ENCODE results near the gene ZNF385D. TPM values are rescaled to one million over a fixed set of nuclear protein-coding genes. Genes with fewer than 3 reads are reported as not detected.

Gene ZNF385D
- total RNA-seq, 1 experiment from 2014 or later: 13.0 TPM

- Histone ChIP-seq H3K27ac (ENCODE audit: low read length) (no peak overlapping the region), H3K27me3 (ENCODE audit: control insufficient read depth, insufficient read depth, low read length) (no peaks in the 10 kb centered on the region), H3K9me3 (ENCODE audit: control insufficient read depth, insufficient read depth, low read depth, low read length) (no peaks in the 10 kb centered on the region), H3K4me1 (ENCODE audit: control insufficient read depth, insufficient read depth, low read length) (no peaks in the 10 kb centered on the region), H3K36me3 (ENCODE audit: control insufficient read depth, insufficient read depth, low read length) (no peaks in the 10 kb centered on the region), H3K4me3 (ENCODE audit: low read depth in 2 of 2, low read length in 2 of 2) (no peak overlapping the region)
- TF ChIP-seq SIN3A (IDR thresholded peaks at IDR 0.05; ENCODE audit: borderline replicate concordance, insufficient read depth, low read depth, low read length) (no peak), POLR2AphosphoS5 (IDR thresholded peaks at IDR 0.05; ENCODE audit: low read depth, low read length) (no peak), CTCF (IDR thresholded peaks at IDR 0.05) (no peak)
- in situ Hi-C loops (cut with HindIII; ENCODE audit: low pct_unique_long_range_greater_than_20kb, low sequenced_read_pairs) (no loop called here), intact Hi-C loops (cut with micrococcal nuclease; ENCODE audit: unreplicated experiment) (no loop called here)
- ChIA-PET CTCF (no interaction called here), POLR2A (no interaction called here)
- DNase-seq (ENCODE audit: low read depth, low spot score) (no peak), ATAC-seq (no peak)
- BruUV-seq (replicated peaks): no TSS peak
Observed at GRCh38 chr3:21789730-21790129, 38.7 kb upstream of the ZNF385D start.

GRCh38 chr3:21786438-21786797 is 35.4 kb upstream of the ZNF385D start:
- H3K27me3 ChIP-seq (ENCODE audit: control insufficient read depth, insufficient read depth, low read length): no peaks in the 10 kb centered on the region
- no peak overlapping the region for H3K4me3 ChIP-seq (ENCODE audit: low read depth in 2 of 2, low read length in 2 of 2)
- in situ Hi-C loops (cut with HindIII; ENCODE audit: low pct_unique_long_range_greater_than_20kb, low sequenced_read_pairs) (no loop called here), intact Hi-C loops (cut with micrococcal nuclease; ENCODE audit: unreplicated experiment) (no loop called here)
- H3K36me3 ChIP-seq (ENCODE audit: control insufficient read depth, insufficient read depth, low read length): no peaks in the 10 kb centered on the region
- ChIA-PET CTCF (no interaction called here), POLR2A (interaction anchor here (0.6 kb wide), 1 partner anchor 34 kb away, joined by 3 read pairs; no protein-coding TSS in a partner anchor)
- H3K27ac ChIP-seq (ENCODE audit: low read length): no peak overlapping the region
- no peak for DNase-seq (ENCODE audit: low read depth, low spot score)
- no peaks in the 10 kb centered on the region for H3K4me1 ChIP-seq (ENCODE audit: control insufficient read depth, insufficient read depth, low read length)
- BruUV-seq (replicated peaks): no TSS peak
- TF ChIP-seq POLR2AphosphoS5 (IDR thresholded peaks at IDR 0.05; ENCODE audit: low read depth, low read length) (no peak), CTCF (IDR thresholded peaks at IDR 0.05) (no peak)
- ATAC-seq: no peak
- H3K9me3 ChIP-seq (ENCODE audit: control insufficient read depth, insufficient read depth, low read depth, low read length): no peaks in the 10 kb centered on the region

GRCh38 chr3:21785765-21786437 is 34.9 kb upstream of the ZNF385D start:
- Histone ChIP-seq H3K27ac (ENCODE audit: low read length) (no peak overlapping the region), H3K4me1 (ENCODE audit: control insufficient read depth, insufficient read depth, low read length) (no peaks in the 10 kb centered on the region), H3K9me3 (ENCODE audit: control insufficient read depth, insufficient read depth, low read depth, low read length) (no peaks in the 10 kb centered on the region), H3K27me3 (ENCODE audit: control insufficient read depth, insufficient read depth, low read length) (no peaks in the 10 kb centered on the region), H3K4me3 (ENCODE audit: low read depth in 2 of 2, low read length in 2 of 2) (no peak overlapping the region), H3K36me3 (ENCODE audit: control insufficient read depth, insufficient read depth, low read length) (no peaks in the 10 kb centered on the region)
- no peak for TF ChIP-seq REST (IDR thresholded peaks at IDR 0.05; ENCODE audit: insufficient read depth in 1 of 2, low read depth in 2 of 2, low read length in 1 of 2)
- ChIA-PET POLR2A (no interaction called here), CTCF (no interaction called here)
- in situ Hi-C loops (cut with HindIII; ENCODE audit: low pct_unique_long_range_greater_than_20kb, low sequenced_read_pairs): no loop called here
- intact Hi-C loops (cut with micrococcal nuclease; ENCODE audit: unreplicated experiment): no loop called here
- ATAC-seq (no peak), DNase-seq (ENCODE audit: low read depth, low spot score) (no peak)
- BruUV-seq (replicated peaks): no TSS peak
